GM21825 (cell line): ENCODE measurements around the gene USH2A.

Experiments
- ATAC-seq: cut with Tn5 transposase; IDR thresholded peaks from one replicate; pipeline ENCODE4 v1.9.1; 2021; ENCODE audit warnings: mild to moderate bottlenecking, moderate library complexity; ENCODE audit not compliant: unreplicated experiment

The USH2A gene

GRCh38 chr1:216144661-216145450 lies 278.4 kb downstream of the USH2A start:
- no peak for ATAC-seq

GRCh38 chr1:216142921-216143320 lies 280.3 kb downstream of the USH2A start:
- no peak for ATAC-seq

- ATAC-seq = no peak
These were observed 282.3 kb downstream of the USH2A start for GRCh38 chr1:216140730-216141524.

- ATAC-seq = no peak
These were observed 299.0 kb downstream of the USH2A start for GRCh38 chr1:216124192-216124781.

GRCh38 chr1:216123446-216124191 lies 299.6 kb downstream of the USH2A start:
- ATAC-seq = no peak

GRCh38 chr1:216119600-216119999 lies 303.6 kb downstream of the USH2A start:
- no peak for ATAC-seq

- no peak for ATAC-seq
These were observed 309.1 kb downstream of the USH2A start for GRCh38 chr1:216114180-216114579.

GRCh38 chr1:216113181-216113580 lies 310.1 kb downstream of the USH2A start:
- ATAC-seq = no peak

- no peak for ATAC-seq
These were observed 311.4 kb downstream of the USH2A start for GRCh38 chr1:216111842-216112241.

- ATAC-seq = no peak
These were observed 327.8 kb downstream of the USH2A start for GRCh38 chr1:216095400-216095799.

- no peak for ATAC-seq
These were observed 332.7 kb downstream of the USH2A start for GRCh38 chr1:216090556-216090955.

- ATAC-seq = no peak
These were observed 336.6 kb downstream of the USH2A start for GRCh38 chr1:216086678-216087077.

- ATAC-seq = no peak
These were observed 341.8 kb downstream of the USH2A start for GRCh38 chr1:216081445-216081844.

GRCh38 chr1:216076751-216077150 lies 346.5 kb downstream of the USH2A start:
- ATAC-seq = no peak

- no peak for ATAC-seq
These were observed 347.9 kb downstream of the USH2A start for GRCh38 chr1:216075339-216075738.

- ATAC-seq = no peak
These were observed 349.3 kb downstream of the USH2A start for GRCh38 chr1:216073793-216074595.

GRCh38 chr1:216071262-216071661 lies 352.0 kb downstream of the USH2A start:
- no peak for ATAC-seq

- no peak for ATAC-seq
These were observed 358.6 kb downstream of the USH2A start for GRCh38 chr1:216064643-216065042.

GRCh38 chr1:216057947-216058346 lies 365.3 kb downstream of the USH2A start:
- no peak for ATAC-seq

GRCh38 chr1:216057063-216057462 lies 366.2 kb downstream of the USH2A start:
- no peak for ATAC-seq
